GM21723 (cell line): ENCODE results near the gene GPR151.
A peak's percentile ranks its signal among the peaks of the same experiment; 100 is the strongest.
"Not testable (repeated sequence)": the region's sequence is repeated elsewhere in the genome, so short reads cannot be mapped to it uniquely, and the experiment has no call there.

ENCODE experiments used
- ATAC-seq: cut with Tn5 transposase; IDR thresholded peaks from one replicate; pipeline ENCODE4 v1.9.1; 2021; ENCODE audit warnings: mild to moderate bottlenecking, moderate library complexity; ENCODE audit not compliant: unreplicated experiment

The GPR151 gene

DNA sequence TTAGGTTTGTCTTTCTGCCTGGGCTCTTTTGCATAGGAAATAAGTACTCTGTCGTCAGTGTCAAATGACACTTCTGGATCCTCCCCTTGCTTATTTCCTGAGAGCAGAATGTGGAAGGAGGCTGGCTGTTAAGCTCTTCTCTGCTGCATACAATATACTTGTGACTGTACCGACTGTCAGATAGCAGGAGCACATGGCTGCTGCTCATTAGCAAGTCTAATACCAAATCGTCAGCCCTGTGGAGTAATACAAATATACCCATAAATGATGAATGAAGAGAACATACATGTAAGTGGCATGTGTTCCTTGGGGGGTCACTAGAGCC, at the start of gene GPR151:
Gene GPR151 (minus strand): TSS at position 40 of the 325 bp plus-strand sequence. CDS start 77 bp downstream, outside the sequence.
- no peak for ATAC-seq

- no peak for ATAC-seq
These were observed 48.2 kb upstream of the GPR151 start for GRCh38 chr5:146564007-146564762.

DNA sequence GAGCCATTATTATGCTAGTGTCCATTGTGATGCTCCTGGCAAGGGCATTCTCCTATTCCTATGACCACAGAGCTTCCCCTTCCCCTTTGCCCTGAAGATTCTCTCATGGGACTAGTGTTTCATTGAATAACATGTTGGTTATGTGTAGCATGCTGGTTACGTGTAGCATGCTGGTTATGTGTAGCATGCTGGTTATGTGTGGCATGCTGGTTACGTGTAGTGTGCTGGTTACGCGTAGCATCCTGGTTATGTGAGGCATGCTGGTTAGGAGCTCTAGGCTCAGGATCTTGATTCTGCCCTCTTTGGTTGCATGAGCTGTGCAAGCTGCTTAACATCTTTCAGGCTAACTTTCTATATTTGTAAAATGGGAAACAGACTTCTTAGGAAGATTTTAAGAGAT, 46.5 kb upstream of the GPR151 start:
- ATAC-seq, result no peak

DNA sequence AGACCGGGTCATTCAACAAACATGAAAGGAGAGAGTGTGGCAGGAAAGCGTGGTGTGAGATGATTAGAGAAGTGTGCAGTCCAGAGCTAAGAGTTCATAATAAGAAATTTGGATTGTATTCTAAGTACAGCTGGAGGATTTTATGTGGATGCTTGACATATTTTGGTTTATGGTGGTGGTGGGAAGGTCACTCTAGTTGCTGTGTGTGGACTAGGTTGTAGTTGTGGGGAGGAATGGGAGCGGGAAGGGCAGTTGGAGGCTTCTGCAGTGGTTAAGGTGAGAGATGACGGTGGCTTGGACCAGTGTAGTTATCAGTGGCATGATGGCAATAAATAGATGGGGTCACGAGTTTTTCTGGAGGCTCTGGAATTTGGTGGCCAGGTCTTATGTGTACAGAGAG, 45.7 kb upstream of the GPR151 start:
- no peak for ATAC-seq

DNA sequence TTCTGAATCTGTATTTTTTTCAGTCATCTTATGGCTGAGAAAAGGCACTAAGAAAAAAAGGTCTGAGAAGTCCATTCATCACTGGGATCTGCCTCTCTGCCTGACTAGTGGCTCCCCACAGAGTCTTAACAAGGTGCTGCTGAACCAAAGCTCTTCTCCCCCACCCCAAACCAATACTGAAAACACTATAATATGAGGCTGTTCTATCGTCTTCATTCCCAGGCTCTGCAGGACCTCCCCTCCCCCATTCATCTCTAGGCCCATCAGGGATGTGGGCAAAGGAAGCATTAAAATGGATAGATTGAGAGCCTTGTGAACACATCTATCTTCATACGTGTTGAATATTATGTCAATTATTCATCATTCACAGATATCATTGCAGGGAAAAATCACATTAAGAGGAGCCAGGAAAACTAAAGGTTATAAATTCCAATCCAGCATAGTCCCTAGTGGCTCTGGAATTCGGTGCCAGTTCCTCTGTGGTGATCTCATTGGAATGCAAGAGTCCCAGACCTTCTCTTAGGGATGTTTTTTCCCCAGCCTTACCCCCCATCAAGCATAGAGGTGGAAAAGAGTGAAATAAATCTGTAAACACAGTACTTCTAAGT, 44.3 kb upstream of the GPR151 start:
- ATAC-seq, result no peak

- ATAC-seq, result not testable (repeated sequence)
These were observed 40.9 kb upstream of the GPR151 start for GRCh38 chr5:146556884-146557283.

- no peak for ATAC-seq
These were observed 37.5 kb upstream of the GPR151 start for GRCh38 chr5:146553446-146553845.

GRCh38 chr5:146549615-146550014, 33.6 kb upstream of the GPR151 start:
- no peak for ATAC-seq

- peak; percentile 56 for ATAC-seq
These were observed 32.9 kb upstream of the GPR151 start for GRCh38 chr5:146548781-146549449.

- no peak for ATAC-seq
These were observed 28.2 kb upstream of the GPR151 start for GRCh38 chr5:146544232-146544631.

DNA sequence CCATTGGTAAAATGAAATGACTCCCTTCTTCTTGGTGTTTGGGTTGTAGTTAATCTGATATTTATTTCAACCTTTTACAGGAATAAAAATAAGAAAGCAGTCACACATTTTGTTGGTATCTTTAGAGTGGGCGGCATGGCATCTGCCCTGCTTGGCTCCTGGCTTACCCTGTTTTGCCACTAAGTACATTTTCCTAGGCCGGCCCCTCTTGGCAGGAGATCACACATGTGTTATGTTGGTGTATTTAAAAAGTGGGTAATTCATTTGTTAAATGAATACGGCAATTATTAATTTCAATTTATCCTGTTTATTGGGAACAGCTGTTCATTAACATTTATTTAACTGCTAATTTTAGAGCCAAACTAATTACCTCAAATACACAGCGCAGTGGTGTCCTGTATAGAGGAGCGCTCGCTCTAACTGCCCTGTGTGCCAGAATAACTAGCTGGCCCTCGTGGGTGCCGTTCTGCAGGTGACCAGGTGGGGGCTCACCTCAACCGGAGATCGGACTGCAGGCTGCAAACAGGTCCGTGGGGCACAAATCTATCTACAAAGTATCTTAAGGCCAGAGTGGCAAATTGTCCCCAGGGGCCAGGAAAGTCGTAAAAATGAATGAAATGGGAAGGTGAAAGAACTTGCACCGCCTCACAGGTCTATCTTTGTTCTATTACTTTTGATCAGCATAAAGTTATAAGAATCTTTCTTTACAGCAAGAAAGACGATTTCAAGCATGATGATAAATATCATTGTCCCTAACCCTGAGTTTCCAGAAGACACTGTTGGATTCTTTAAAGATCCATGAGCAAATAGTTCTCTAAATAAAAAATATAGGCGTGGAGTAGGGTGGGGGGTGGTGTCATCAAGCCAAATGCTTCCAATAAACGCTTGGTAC, 26.2 kb upstream of the GPR151 start:
- peak; percentile 98 for ATAC-seq

DNA sequence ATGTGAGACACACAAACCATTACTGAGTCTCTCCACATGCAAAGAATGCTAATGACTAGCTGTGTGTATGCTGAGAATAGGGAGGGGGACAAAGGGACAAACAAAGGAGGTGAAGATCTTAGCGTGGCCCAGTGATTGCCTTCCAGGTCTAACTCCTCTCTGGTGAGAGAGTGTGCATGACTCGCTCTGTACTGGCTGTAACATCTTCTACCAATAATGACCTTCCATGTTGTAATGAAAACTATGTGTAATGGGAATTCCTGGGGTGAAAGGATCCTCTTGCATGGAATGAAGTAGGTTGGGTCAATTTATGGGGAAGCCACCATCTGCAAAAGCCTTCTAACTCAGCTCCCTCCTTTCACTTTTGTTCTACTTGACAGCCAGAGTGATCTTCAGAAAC, 24.4 kb upstream of the GPR151 start:
- no peak for ATAC-seq

DNA sequence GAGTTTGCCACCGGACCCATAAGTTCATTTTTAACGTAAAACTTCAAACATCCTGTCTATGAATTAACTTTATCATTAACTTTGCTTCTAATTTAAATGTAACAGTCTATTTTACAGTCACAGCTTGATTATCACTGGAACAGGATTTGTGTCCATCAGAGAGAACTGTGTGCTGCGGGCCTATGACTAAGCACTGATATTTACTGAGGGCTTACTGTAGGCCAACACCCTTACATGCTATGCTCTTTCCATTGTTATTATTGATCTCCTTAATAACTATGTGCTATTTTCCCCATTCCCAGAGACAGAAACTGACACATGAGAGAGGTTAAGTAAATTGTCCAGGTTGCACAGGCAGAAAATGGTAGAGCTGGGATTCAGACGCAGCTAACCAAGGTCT, 24.0 kb upstream of the GPR151 start:
- no peak for ATAC-seq

GRCh38 chr5:146538432-146538831, 22.4 kb upstream of the GPR151 start:
- ATAC-seq, result no peak

DNA sequence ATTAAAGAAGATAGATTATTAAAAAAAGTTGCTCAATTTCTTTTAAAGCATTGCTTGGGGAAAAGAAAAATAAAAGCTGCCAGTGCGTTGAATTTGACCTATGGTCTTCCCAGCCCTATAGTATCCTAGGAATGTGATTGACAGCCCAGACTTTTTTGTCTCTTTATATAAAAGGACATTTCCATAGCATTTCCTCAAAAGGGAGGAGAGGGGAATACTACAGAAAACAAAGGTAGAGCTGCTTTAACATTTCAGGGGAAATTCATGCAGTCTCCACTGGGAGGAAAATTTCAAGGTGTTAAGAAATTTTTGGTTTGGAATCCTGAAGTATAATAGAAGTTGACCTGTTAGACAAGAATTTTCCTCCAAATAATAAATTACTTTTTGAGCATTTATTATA, 17.9 kb upstream of the GPR151 start:
- no peak for ATAC-seq

DNA sequence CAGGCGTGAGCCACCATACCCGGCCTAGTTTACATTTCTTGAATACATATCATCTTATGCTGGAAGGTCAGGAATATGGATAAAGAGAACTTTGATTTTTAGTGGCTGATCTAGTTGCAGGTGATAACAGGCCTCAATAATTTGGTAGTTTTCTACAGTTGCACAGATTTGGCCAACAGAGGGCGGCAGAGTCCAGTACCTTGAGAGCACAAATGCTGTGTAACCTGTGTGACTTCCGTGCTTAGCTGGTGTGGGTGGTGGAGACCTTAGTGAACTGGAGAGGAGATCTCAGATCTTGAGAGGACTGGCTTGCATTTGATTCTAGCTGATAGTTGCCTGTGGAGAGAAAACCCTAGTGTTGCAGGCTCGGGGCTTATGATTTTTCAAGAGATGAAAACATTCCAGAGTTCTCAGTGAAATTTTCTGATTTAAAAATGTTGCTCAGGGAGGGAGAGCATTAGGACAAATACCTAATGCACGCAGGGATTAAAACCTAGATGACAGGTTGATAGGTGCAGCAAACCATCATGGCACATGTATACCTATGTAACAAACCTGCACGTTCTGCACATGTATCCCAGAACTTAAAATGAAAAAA, 17.4 kb upstream of the GPR151 start:
- peak; percentile 94 for ATAC-seq

DNA sequence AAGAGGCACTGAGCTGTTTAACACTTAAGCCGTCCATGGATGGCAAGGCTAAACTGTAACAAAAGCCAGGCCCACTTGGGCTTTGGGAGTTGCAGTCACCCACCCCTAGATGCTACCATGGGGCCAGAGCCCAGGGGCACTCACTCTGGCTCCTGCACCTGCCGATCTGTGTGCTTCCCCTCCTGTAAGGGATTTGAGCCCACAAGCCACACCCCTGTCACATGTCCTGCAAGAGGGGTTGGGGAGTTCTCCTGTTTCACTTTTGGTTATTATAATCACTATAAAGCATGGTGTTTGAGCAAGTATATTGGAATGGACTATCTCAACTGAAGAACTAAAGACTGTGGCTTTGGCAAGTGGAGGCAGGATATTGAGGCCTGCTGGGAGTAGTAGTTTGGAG, 14.0 kb upstream of the GPR151 start:
- ATAC-seq, result peak; percentile 61

GRCh38 chr5:146528236-146528635, 12.2 kb upstream of the GPR151 start:
- no peak for ATAC-seq

GRCh38 chr5:146527785-146528184, 11.8 kb upstream of the GPR151 start:
- no peak for ATAC-seq

GRCh38 chr5:146523698-146524097, 7.7 kb upstream of the GPR151 start:
- ATAC-seq, result no peak
